Parathyroid adenoma (tissue), 2 donors: Measurements from ENCODE around the gene CEP164.

ENCODE experiments used
- H2AFZ ChIP-seq: fragments of 300-600 bp; sonication (generic); one replicate; pipeline ENCODE4 v1.7.0; 2017; ENCODE audit warnings: antibody characterized with exemption, mild to moderate bottlenecking
- H3K27ac ChIP-seq: fragments of 300-600 bp; sonication (generic); one replicate; pipeline ENCODE4 v1.7.0; 2017
- H3K27me3 ChIP-seq: fragments of 300-600 bp; sonication (generic); one replicate; pipeline ENCODE4 v1.7.0; 2017; ENCODE audit warnings: low read length; ENCODE audit not compliant: control insufficient read depth, insufficient read depth
- H3K36me3 ChIP-seq: fragments of 300-600 bp; sonication (generic); one replicate; pipeline ENCODE4 v1.7.0; 2017; ENCODE audit warnings: low read length; ENCODE audit not compliant: control insufficient read depth, insufficient read depth
- H3K4me1 ChIP-seq: fragments of 300-600 bp; sonication (generic); one replicate; pipeline ENCODE4 v1.7.0; 2017; ENCODE audit warnings: control low read depth
- H3K4me2 ChIP-seq: fragments of 300-600 bp; sonication (generic); one replicate; pipeline ENCODE4 v1.7.0; 2017; ENCODE audit warnings: low read length
- H3K4me3 ChIP-seq: fragments of 300-600 bp; sonication (generic); one replicate; pipeline ENCODE4 v1.7.0; 2017; ENCODE audit warnings: low read depth, low read length
- H3K79me2 ChIP-seq: fragments of 300-600 bp; sonication (generic); one replicate; pipeline ENCODE4 v1.7.0; 2017; ENCODE audit warnings: control low read depth
- H3K9ac ChIP-seq: fragments of 300-600 bp; sonication (generic); one replicate; pipeline ENCODE4 v1.7.0; 2017; ENCODE audit warnings: mild to moderate bottlenecking
- H3K9me3 ChIP-seq: fragments of 300-600 bp; sonication (generic); one replicate; pipeline ENCODE4 v1.7.0; 2017; ENCODE audit warnings: low read length; ENCODE audit not compliant: control insufficient read depth
- CTCF ChIP-seq: fragments of 300-600 bp; sonication (generic); IDR thresholded peaks from one replicate; pipeline ENCODE4 v1.7.0; 2017; ENCODE audit warnings: antibody characterized with exemption, mild to moderate bottlenecking
- donor health status: primary hyperparathyroidism.

CEP164 gene

GRCh38 chr11:117303101-117303500, 24.6 kb upstream of the CEP164 start:
- Histone ChIP-seq H2AFZ (no peak overlapping the region), H3K9me3 (no peaks in the 10 kb centered on the region), H3K9ac (no peak overlapping the region), H3K4me2 (no peak overlapping the region), H3K27me3 (no peaks in the 10 kb centered on the region), H3K4me3 (no peak overlapping the region), H3K4me1 (no peaks in the 10 kb centered on the region), H3K36me3 (no peaks in the 10 kb centered on the region), H3K27ac (no peak overlapping the region), H3K79me2 (no peaks in the 10 kb centered on the region)
- no peak for TF ChIP-seq CTCF

GRCh38 chr11:117303646-117304315, 23.9 kb upstream of the CEP164 start:
- H3K4me1 ChIP-seq: no peaks in the 10 kb centered on the region
- TF ChIP-seq CTCF: no peak
- H3K27me3 ChIP-seq: no peaks in the 10 kb centered on the region
- no peaks in the 10 kb centered on the region for H3K9me3 ChIP-seq
- H2AFZ ChIP-seq: no peak overlapping the region
- H3K9ac ChIP-seq: no peak overlapping the region
- no peaks in the 10 kb centered on the region for H3K36me3 ChIP-seq
- H3K79me2 ChIP-seq: no peaks in the 10 kb centered on the region
- H3K4me2 ChIP-seq: no peak overlapping the region
- H3K27ac ChIP-seq: no peak overlapping the region
- no peak overlapping the region for H3K4me3 ChIP-seq

- H3K27ac ChIP-seq: no peak overlapping the region
- H3K4me1 ChIP-seq: no peaks in the 10 kb centered on the region
- no peaks in the 10 kb centered on the region for H3K36me3 ChIP-seq
- H3K4me2 ChIP-seq: no peak overlapping the region
- H3K27me3 ChIP-seq: no peaks in the 10 kb centered on the region
- H3K79me2 ChIP-seq: no peaks in the 10 kb centered on the region
- no peak for TF ChIP-seq CTCF
- H2AFZ ChIP-seq: no peak overlapping the region
- no peak overlapping the region for H3K4me3 ChIP-seq
- no peak overlapping the region for H3K9ac ChIP-seq
- H3K9me3 ChIP-seq: no peaks in the 10 kb centered on the region
These were observed 22.5 kb upstream of the CEP164 start for GRCh38 chr11:117305145-117305544.

GRCh38 chr11:117309310-117309709, 18.3 kb upstream of the CEP164 start:
- no peaks in the 10 kb centered on the region for H3K4me1 ChIP-seq
- no peak overlapping the region for H3K9ac ChIP-seq
- no peaks in the 10 kb centered on the region for H3K36me3 ChIP-seq
- H2AFZ ChIP-seq: no peak overlapping the region
- no peaks in the 10 kb centered on the region for H3K79me2 ChIP-seq
- no peak for TF ChIP-seq CTCF
- no peak overlapping the region for H3K4me2 ChIP-seq
- H3K4me3 ChIP-seq: no peak overlapping the region
- H3K27ac ChIP-seq: no peak overlapping the region
- no peaks in the 10 kb centered on the region for H3K27me3 ChIP-seq
- H3K9me3 ChIP-seq: no peaks in the 10 kb centered on the region

- no peak for TF ChIP-seq CTCF
- H3K4me3 ChIP-seq: no peak overlapping the region
- no peaks in the 10 kb centered on the region for H3K79me2 ChIP-seq
- no peak overlapping the region for H3K9ac ChIP-seq
- no peaks in the 10 kb centered on the region for H3K36me3 ChIP-seq
- H2AFZ ChIP-seq: no peak overlapping the region
- H3K4me1 ChIP-seq: peaks cover 6% of the 10 kb centered on the region
- no peak overlapping the region for H3K27ac ChIP-seq
- no peaks in the 10 kb centered on the region for H3K27me3 ChIP-seq
- no peak overlapping the region for H3K4me2 ChIP-seq
- no peaks in the 10 kb centered on the region for H3K9me3 ChIP-seq
These were observed 14.6 kb upstream of the CEP164 start for GRCh38 chr11:117313091-117313490.
